Measurements from ENCODE around the gene MBD5.

DNA sequence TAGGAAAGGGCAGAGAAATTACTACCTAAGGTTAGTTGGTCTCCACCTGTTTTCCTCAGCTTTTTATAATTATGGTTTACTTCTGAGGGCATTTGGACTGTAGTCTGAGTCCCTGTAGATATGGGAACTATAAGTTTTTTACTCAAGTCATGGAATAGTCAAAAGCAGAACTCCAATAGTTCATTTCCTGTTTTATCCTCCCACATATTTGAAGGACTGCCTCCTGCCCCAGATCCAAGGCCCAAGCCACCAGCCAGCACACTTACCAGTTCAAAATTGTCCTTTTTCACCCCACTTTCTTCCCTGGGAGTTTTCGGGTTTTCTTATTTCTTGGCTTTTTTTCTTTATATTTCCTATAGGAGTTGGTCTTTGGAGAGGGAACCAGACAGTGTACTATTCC lies 164.1 kb downstream of the MBD5 start:
- TF ChIP-seq CTCF (IDR thresholded peaks at IDR 0.05) (no peak), POLR2A (IDR thresholded peaks at IDR 0.05) (no peak)
